ENCODE measurements around the gene RCC1. TPM values are rescaled to one million over a fixed set of nuclear protein-coding genes. Genes with fewer than 3 reads are reported as not detected.
"Not testable (repeated sequence)": the region's sequence is repeated elsewhere in the genome, so short reads cannot be mapped to it uniquely, and the experiment has no call there.

The RCC1 gene
- total RNA-seq, 4 donors from 2014 or later: 14.7 to 18.3 (median 15.2) TPM

DNA sequence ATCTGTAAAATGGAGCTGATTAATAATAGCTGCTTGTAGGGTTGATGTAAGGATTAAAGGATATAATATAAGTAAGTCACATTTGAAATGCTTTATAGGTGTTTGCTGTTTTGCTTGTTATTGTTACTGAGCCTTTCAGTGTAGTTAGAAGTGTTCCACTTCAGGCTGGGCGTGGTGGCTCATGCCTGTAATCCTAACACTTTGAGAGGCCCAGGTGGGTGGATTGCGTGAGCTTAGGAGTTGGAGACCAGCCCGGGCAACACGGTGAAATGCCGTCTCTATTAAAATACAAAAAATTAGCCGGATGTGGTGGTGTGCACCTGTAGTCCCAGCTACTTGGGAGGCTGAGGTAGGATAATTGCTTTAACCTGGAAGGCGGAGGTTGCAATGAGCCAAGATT is 59.2 kb downstream of the RCC1 start:
- intact Hi-C loops (cut with DNase I; ENCODE audit: low total_unique reads): no loop called here
- 98 to 99% methylated on average over 7 of the region's 7 CpGs for WGBS, 2 donors
- H3K4me3 ChIP-seq (ENCODE audit: low read depth, poor library complexity, severe bottlenecking): no peak overlapping the region
- TF ChIP-seq, protein P1, sequence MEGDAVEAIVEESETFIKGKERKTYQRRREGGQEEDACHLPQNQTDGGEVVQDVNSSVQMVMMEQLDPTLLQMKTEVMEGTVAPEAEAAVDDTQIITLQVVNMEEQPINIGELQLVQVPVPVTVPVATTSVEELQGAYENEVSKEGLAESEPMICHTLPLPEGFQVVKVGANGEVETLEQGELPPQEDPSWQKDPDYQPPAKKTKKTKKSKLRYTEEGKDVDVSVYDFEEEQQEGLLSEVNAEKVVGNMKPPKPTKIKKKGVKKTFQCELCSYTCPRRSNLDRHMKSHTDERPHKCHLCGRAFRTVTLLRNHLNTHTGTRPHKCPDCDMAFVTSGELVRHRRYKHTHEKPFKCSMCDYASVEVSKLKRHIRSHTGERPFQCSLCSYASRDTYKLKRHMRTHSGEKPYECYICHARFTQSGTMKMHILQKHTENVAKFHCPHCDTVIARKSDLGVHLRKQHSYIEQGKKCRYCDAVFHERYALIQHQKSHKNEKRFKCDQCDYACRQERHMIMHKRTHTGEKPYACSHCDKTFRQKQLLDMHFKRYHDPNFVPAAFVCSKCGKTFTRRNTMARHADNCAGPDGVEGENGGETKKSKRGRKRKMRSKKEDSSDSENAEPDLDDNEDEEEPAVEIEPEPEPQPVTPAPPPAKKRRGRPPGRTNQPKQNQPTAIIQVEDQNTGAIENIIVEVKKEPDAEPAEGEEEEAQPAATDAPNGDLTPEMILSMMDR (IDR thresholded peaks at IDR 0.05): no peak
- TF ChIP-seq POLR2A (IDR thresholded peaks at IDR 0.05): no peak
- no peak for DNase-seq (ENCODE audit: low spot score in 2 of 2)

DNA sequence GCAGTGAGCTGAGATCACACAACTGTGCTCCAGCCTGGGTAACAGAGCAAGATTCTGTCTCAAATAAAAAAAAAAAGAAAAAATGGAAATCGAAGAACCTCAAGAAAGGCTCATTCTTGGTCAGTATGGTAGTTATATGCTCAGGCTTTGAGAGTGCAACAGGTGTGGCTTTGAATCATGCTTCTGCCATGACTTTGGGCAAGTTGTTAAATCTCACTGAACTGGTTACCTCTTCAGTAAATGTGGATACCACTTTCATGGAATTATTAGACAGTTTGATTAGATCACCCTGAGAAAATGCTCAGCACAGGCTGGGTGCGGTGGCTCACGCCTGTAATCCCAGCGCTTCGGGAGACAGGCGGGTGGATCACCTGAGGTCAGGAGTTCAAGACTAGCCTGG is 59.9 kb downstream of the RCC1 start:
- intact Hi-C loops (cut with DNase I; ENCODE audit: low total_unique reads): no loop called here
- WGBS, 2 donors: 95 to 96% methylated on average over 6 of the region's 6 CpGs
- TF ChIP-seq, protein P1 (IDR thresholded peaks at IDR 0.05): no peak
- no peak for TF ChIP-seq POLR2A (IDR thresholded peaks at IDR 0.05)
- H3K4me3 ChIP-seq (ENCODE audit: low read depth, poor library complexity, severe bottlenecking): no peak overlapping the region
- no peak for DNase-seq (ENCODE audit: low spot score in 2 of 2)

DNA sequence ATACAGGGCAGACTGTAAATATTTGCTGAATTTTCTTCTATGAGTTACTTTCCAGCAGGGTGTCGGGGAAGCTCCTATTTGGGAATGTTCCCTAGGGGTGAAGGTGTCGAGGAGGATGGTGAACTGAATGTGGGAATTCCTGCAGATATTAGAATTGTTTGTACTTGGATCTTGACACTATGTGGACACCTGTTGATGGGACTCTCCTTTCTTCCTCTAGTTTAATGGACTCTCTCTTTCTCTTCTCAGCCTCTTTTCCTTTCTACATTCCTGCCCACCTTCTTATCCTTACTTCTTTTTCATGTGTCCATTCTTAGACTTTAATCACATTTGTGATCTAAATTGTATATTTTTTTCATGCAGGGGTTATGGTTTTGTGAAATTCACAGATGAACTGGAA is 61.1 kb downstream of the RCC1 start:
- TF ChIP-seq, protein P1 (IDR thresholded peaks at IDR 0.05): no peak
- no peak for TF ChIP-seq POLR2A (IDR thresholded peaks at IDR 0.05)
- DNase-seq (ENCODE audit: low spot score in 2 of 2): no peak
- 92 to 93% methylated on average over 2 of the region's 2 CpGs for WGBS, 2 donors
- H3K4me3 ChIP-seq (ENCODE audit: low read depth, poor library complexity, severe bottlenecking): no peak overlapping the region
- intact Hi-C loops (cut with DNase I; ENCODE audit: low total_unique reads): no loop called here

DNA sequence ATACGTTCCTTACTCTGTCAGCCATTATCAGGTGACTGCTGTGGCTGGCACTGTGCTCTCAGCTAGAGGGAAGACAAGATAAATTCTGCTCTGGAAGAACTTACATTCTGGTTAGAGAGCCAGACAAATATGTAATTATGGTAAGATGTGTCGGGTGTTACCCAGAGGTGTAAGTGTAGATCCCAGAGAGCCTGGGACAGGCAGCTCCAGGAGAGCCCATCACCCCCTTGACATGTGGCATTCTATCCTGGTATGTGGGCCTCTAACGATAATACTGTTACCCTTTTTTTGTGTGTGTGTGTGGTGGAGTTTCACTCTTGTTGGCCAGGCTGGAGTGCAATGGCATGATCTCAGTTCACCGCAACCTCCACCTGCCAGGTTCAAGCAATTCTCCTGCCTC is 66.1 kb downstream of the RCC1 start:
- TF ChIP-seq, protein P1 (IDR thresholded peaks at IDR 0.05): no peak
- TF ChIP-seq POLR2A (IDR thresholded peaks at IDR 0.05): no peak
- no peak for DNase-seq (ENCODE audit: low spot score in 2 of 2)
- H3K4me3 ChIP-seq (ENCODE audit: low read depth, poor library complexity, severe bottlenecking): no peak overlapping the region
- WGBS, 2 donors: 87 to 89% methylated on average over 4 of the region's 4 CpGs
- intact Hi-C loops (cut with DNase I; ENCODE audit: low total_unique reads): no loop called here

DNA sequence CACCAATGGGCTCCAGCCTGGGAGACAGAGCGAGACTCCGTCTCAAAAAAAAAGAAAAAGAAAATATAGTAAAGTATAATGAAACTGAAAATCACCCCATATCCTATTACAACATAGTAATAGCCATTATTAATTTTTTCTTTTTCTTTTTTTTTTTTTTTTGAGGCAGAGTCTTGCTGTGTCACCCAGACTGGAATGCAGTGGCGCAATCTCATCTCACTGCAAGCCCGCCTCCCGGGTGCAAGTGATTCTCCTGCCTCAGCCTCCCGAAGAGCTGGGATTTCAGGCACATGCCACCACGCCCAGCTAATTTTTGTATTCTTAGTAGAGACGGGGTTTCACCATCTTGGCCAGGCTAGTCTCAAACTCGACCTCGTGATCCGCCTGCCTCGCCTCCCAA is 67.0 kb downstream of the RCC1 start:
- DNase-seq (ENCODE audit: low spot score in 2 of 2); H3K4me3 ChIP-seq (ENCODE audit: low read depth, poor library complexity, severe bottlenecking); intact Hi-C loops (cut with DNase I; ENCODE audit: low total_unique reads): not testable (repeated sequence)
- 87 to 91% methylated on average over 12 of the region's 12 CpGs for WGBS, 2 donors

DNA sequence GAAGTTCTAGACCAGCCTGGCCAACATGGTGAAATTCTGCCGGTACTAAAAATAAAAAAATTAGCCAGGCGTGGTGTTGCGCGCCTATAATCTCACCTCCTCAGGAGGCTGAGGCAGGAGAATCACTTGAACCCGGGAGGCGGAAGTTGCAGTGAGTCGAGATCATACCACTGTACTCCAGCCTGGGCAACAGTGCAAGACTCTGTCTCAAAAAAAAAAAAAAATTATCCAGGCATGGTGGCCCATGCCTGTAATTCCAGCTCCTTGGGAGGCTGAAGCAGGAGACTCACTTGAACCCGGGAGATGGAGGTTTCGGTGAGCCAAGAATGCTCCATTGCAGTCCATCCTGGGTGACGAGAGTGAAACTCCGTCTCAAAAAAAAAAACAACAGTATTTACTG is 67.7 kb downstream of the RCC1 start:
- no peak for DNase-seq (ENCODE audit: low spot score in 2 of 2)
- 95 to 98% methylated on average over 11 of the region's 11 CpGs for WGBS, 2 donors
- H3K4me3 ChIP-seq (ENCODE audit: low read depth, poor library complexity, severe bottlenecking): no peak overlapping the region
- intact Hi-C loops (cut with DNase I; ENCODE audit: low total_unique reads): no loop called here
- no peak for TF ChIP-seq POLR2A (IDR thresholded peaks at IDR 0.05)
- TF ChIP-seq, protein P1 (IDR thresholded peaks at IDR 0.05): no peak
